Transverse colon (tissue), 4 donors: Measurements from ENCODE around the gene CDH22. TPM values are rescaled to one million over a fixed set of nuclear protein-coding genes. Genes with fewer than 3 reads are reported as not detected.

Experiments used
- DNase-seq: peaks from one replicate; pipeline ENCODE4 v3.0.0-alpha.2; 2019
- H3K27ac ChIP-seq, 4 donors: fragments of 200-600 bp; sonication (generic); 2 replicates each; pipeline ENCODE4 v1.5.1; 2016 to 2018; ENCODE audit warnings: inconsistent platforms in 4 of 4
- H3K27me3 ChIP-seq: fragments of 200-600 bp; sonication (generic); 2 replicates; pipeline ENCODE4 v1.5.1; 2017; ENCODE audit warnings: inconsistent platforms
- H3K36me3 ChIP-seq, 4 donors: fragments of 200-600 bp; sonication (generic); 2 replicates each; pipeline ENCODE4 v1.5.1; 2017 to 2019; ENCODE audit warnings: inconsistent platforms in 4 of 4
- H3K4me1 ChIP-seq, 4 donors: fragments of 200-600 bp; sonication (generic); 2 replicates each; pipeline ENCODE4 v1.5.1; 2017 to 2020; ENCODE audit warnings: inconsistent platforms in 4 of 4
- H3K4me3 ChIP-seq, 4 donors: fragments of 200-600 bp; sonication (generic); 1 replicate in 1 of 4; 2 replicates in 3 of 4; pipeline versions ENCODE4 v1.5.1 to v1.6.1; 2017 to 2019; ENCODE audit warnings: inconsistent platforms in 4 of 4
- H3K9me3 ChIP-seq, 2 donors: fragments of 200-600 bp; sonication (generic); 2 replicates each; pipeline ENCODE4 v1.5.1; 2017 to 2019; ENCODE audit warnings: inconsistent platforms in 2 of 2
- CTCF ChIP-seq, 5 experiments: fragments of 200-600 bp in 3 of 5; fragments of 450-650 bp in 2 of 5; sonication (generic) in 3 of 5; IDR thresholded peaks; 1 replicate in 2 of 5; 2 replicates in 3 of 5; pipeline ENCODE4 v1.5.1; 2016 to 2017; ENCODE audit warnings: antibody characterized with exemption in 5 of 5, inconsistent platforms in 3 of 5, mild to moderate bottlenecking in 2 of 5, moderate library complexity in 1 of 5
- EP300 ChIP-seq: sonication (generic); formaldehyde crosslinking; IDR thresholded peaks from one replicate; pipeline ENCODE4 v1.6.1; 2017; ENCODE audit warnings: antibody characterized with exemption, low read depth
- POLR2A ChIP-seq: fragments of 450-650 bp; IDR thresholded peaks from one replicate; pipeline ENCODE4 v1.6.1; 2016; ENCODE audit warnings: antibody characterized with exemption, mild to moderate bottlenecking, moderate library complexity
- POLR2AphosphoS5 ChIP-seq, 3 donors: sonication (generic); formaldehyde crosslinking; IDR thresholded peaks; one replicate each; pipeline ENCODE4 v1.6.1; 2016; ENCODE audit warnings: antibody characterized with exemption in 3 of 3
- WGBS, 2 donors: methylation state at CpG; one replicate each; pipeline ENCODE4 v1.1.5; 2018; ENCODE audit warnings: low coverage in 1 of 2; 5-methylcytosine and 5-hydroxymethylcytosine counted together
- in situ Hi-C, 4 donors: fragments of 200-750 bp; cut with MboI; loops; one replicate each; pipeline versions ENCODE4 v1.15.0 to v1.15.1; 2017; ENCODE audit warnings: low sequenced_read_pairs in 3 of 4, low pct_ligation_motif_present in 1 of 4, low pct_unique_long_range_greater_than_20kb in 1 of 4
- intact Hi-C: fragments of 100-400 bp; cut with DNase I; formaldehyde crosslinking; loops from one replicate; pipeline ENCODE4 v1.15.1; 2023; ENCODE audit warnings: low total_unique reads
- total RNA-seq, 4 donors: library from RNA; depleted of rRNA; stranded (reverse); fragments of >200 nt; gene quantifications; one replicate each; pipeline ENCODE4 v1.1.0, GENCODE V29; 2016

CDH22 gene
- total RNA-seq, 4 donors from 2014 or later, result not detected

GRCh38 chr20:46144432-46145025, 163.8 kb downstream of the CDH22 start:
- no peak for DNase-seq
- Histone ChIP-seq H3K36me3 (no peaks in the 10 kb centered on the region), H3K27me3 (peaks cover 51% of the 10 kb centered on the region), H3K9me3 (no peaks in the 10 kb centered on the region), H3K27ac (no peak overlapping the region), H3K4me1 (no peaks in the 10 kb centered on the region), H3K4me3 (no peak overlapping the region)
- in situ Hi-C loops (no loop called here), intact Hi-C loops (no loop called here)
- TF ChIP-seq POLR2AphosphoS5 (IDR thresholded peaks at IDR 0.05), result no peak
- TF ChIP-seq CTCF (IDR thresholded peaks at IDR 0.05), result no peak
- TF ChIP-seq POLR2A, result no peak
- no peak for TF ChIP-seq EP300
- 55 to 71% methylated on average over 5 to 8 of the region's 8 CpGs for WGBS, 2 donors

GRCh38 chr20:46142124-46142523, 166.2 kb downstream of the CDH22 start:
- no peak overlapping the region for H3K27ac ChIP-seq
- H3K9me3 ChIP-seq, result no peaks in the 10 kb centered on the region
- TF ChIP-seq EP300, result no peak
- TF ChIP-seq CTCF (IDR thresholded peaks at IDR 0.05), result no peak
- TF ChIP-seq POLR2A, result no peak
- no peak for TF ChIP-seq POLR2AphosphoS5 (IDR thresholded peaks at IDR 0.05)
- 42 to 45% methylated on average over 3 to 5 of the region's 5 CpGs for WGBS, 2 donors
- H3K36me3 ChIP-seq, result no peaks in the 10 kb centered on the region
- H3K4me3 ChIP-seq, result no peak overlapping the region
- DNase-seq, result no peak
- in situ Hi-C loops (no loop called here), intact Hi-C loops (no loop called here)
- peaks cover 73% of the 10 kb centered on the region for H3K27me3 ChIP-seq
- no peaks in the 10 kb centered on the region for H3K4me1 ChIP-seq

GRCh38 chr20:46139908-46140482, 168.3 kb downstream of the CDH22 start:
- intact Hi-C loops, result loop anchor here (10.0 kb wide), 1 partner anchor 205 kb away; no protein-coding TSS in a partner anchor
- 46% methylated on average over 5 of the region's 5 CpGs; no CpG with 5 or more reads in 1 of the 2 donors for WGBS, 2 donors
- DNase-seq, result no peak

More at GRCh38 chr20:46139908-46140482, 168.3 kb downstream of the CDH22 start:
- in situ Hi-C loops, result no loop called here
- no peaks in the 10 kb centered on the region for H3K9me3 ChIP-seq
- TF ChIP-seq POLR2A (no peak), POLR2AphosphoS5 (IDR thresholded peaks at IDR 0.05) (no peak), CTCF (IDR thresholded peaks at IDR 0.05) (no peak), EP300 (no peak)
- H3K4me1 ChIP-seq, result no peaks in the 10 kb centered on the region
- no peak overlapping the region for H3K4me3 ChIP-seq
- no peak overlapping the region for H3K27ac ChIP-seq
- H3K36me3 ChIP-seq, result no peaks in the 10 kb centered on the region
- H3K27me3 ChIP-seq, result peaks cover 85% of the 10 kb centered on the region
